HG03139 (cell line): ENCODE results near the gene TAF1C.
A peak's percentile ranks its signal among the peaks of the same experiment; 100 is the strongest.

ENCODE experiments used
- ATAC-seq: cut with Tn5 transposase; IDR thresholded peaks from one replicate; pipeline ENCODE4 v1.9.1; 2021; ENCODE audit not compliant: unreplicated experiment

Gene TAF1C

GRCh38 chr16:84161037-84161436 is 25.8 kb downstream of the TAF1C start:
- ATAC-seq, result no peak

- no peak for ATAC-seq
Measured at GRCh38 chr16:84159800-84160199, 27.1 kb downstream of the TAF1C start.

- no peak for ATAC-seq
Measured at GRCh38 chr16:84159007-84159406, 27.9 kb downstream of the TAF1C start.

GRCh38 chr16:84156342-84156784 is 30.5 kb downstream of the TAF1C start:
- ATAC-seq, result no peak

- no peak for ATAC-seq
Measured at GRCh38 chr16:84155771-84156170, 31.1 kb downstream of the TAF1C start.

- ATAC-seq, result no peak
Measured at GRCh38 chr16:84155226-84155625, 31.6 kb downstream of the TAF1C start.

- no peak for ATAC-seq
Measured at GRCh38 chr16:84153660-84154214, 33.1 kb downstream of the TAF1C start.

- ATAC-seq, result no peak
Measured at GRCh38 chr16:84150926-84151325, 35.9 kb downstream of the TAF1C start.

GRCh38 chr16:84144859-84145639 is 41.8 kb downstream of the TAF1C start, which contains the start of the genes DNAAF1 and HSDL1:
Gene DNAAF1, plus strand, starts transcription at chr16:84145308. Its CDS starts 133 bp downstream, at chr16:84145441.
Gene HSDL1, minus strand, starts transcription at chr16:84145177. Its CDS starts 13,856 bp downstream, at chr16:84131321.
- ATAC-seq, result peak; percentile 78

- ATAC-seq, result no peak
Measured at GRCh38 chr16:84144209-84144858, 42.5 kb downstream of the TAF1C start.

GRCh38 chr16:84143784-84144199 is 43.1 kb downstream of the TAF1C start:
- no peak for ATAC-seq

GRCh38 chr16:84143081-84143480 is 43.8 kb downstream of the TAF1C start:
- ATAC-seq, result no peak

- no peak for ATAC-seq
Measured at GRCh38 chr16:84141143-84141670, 45.6 kb downstream of the TAF1C start.

- ATAC-seq, result no peak
Measured at GRCh38 chr16:84139628-84140258, 47.1 kb downstream of the TAF1C start.

GRCh38 chr16:84138824-84139627 is 47.8 kb downstream of the TAF1C start:
- no peak for ATAC-seq

- ATAC-seq, result no peak
Measured at GRCh38 chr16:84138500-84138823, 48.4 kb downstream of the TAF1C start.

GRCh38 chr16:84137769-84138357 is 49.0 kb downstream of the TAF1C start:
- no peak for ATAC-seq

- no peak for ATAC-seq
Measured at GRCh38 chr16:84137287-84137686, 49.6 kb downstream of the TAF1C start.

GRCh38 chr16:84136331-84137125 is 50.3 kb downstream of the TAF1C start:
- no peak for ATAC-seq
